Measurements from ENCODE around the gene IARS2.
"Not testable (repeated sequence)": the region's sequence is repeated elsewhere in the genome, so short reads cannot be mapped to it uniquely, and the experiment has no call there.

Gene IARS2

DNA sequence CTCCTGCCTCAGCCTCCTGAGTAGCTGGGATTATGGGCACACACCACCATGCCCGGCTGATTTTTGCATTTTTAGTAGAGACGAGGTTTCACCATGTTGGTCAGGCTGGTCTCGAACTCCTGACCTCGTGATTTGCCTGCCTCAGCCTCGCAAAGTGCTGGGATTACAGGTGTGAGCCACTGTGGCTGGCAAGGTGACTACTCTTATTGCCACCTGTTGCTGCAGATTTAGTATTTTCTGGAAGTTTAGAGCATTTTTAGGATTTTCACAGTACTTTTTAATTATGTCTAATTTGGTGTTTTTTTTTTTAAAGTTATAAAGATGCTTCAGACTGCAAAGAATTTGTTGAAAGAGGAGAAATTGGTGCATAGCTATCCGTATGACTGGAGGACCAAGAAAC, 16.5 kb downstream of the IARS2 start:
- FAIRE-seq; DNase-seq (ENCODE audit: extremely low spot score, insufficient read length, low read depth): not testable (repeated sequence)

DNA sequence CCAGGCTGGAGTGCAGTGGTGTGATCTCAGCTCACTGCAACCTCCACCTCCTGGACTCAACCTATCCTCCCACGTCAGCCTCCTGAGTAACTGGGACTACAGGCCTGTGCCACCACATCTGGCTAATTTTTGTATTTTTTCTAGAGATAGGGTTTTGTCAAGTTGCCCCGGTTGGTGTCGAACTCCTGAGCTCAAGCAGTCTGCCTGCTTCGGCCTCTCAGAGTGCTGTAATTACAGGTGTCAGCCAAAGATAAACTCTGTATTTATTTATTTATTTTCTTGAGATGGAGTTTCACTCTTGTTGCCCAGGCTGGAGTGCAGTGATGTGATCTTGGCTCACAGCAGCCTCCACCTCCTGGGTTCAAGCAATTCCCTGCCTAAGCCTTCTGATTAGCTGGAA, 18.7 kb downstream of the IARS2 start:
- DNase-seq (ENCODE audit: extremely low spot score, insufficient read length, low read depth); FAIRE-seq: not testable (repeated sequence)

DNA sequence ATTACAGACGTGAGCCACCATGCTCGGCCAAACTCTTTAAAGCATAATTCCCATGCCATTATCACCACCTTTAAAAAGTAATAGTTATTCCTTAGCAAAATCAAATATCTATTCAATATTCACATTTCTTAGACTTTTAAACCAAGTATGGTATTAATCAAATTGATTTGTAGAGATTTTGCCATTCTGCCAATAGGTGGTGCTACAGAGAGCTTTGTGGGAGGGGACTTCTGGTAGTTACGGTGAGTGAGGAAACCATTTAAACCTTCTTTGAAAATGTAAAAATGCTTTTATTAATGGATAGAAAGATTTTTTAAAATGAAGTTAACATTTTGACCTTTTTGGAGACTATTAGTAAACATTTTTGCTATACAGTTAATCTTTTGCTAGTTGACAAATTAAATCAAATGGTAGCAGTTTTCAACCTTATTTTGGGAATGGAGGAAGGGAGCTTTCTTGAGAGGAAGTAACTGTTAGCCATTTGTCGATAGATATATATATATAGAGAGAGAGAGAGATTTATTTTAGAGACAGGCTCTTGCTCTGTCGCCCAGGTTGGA, 19.3 kb downstream of the IARS2 start:
- DNase-seq (ENCODE audit: extremely low spot score, insufficient read length, low read depth) (no peak), FAIRE-seq (peak; percentile 63)

DNA sequence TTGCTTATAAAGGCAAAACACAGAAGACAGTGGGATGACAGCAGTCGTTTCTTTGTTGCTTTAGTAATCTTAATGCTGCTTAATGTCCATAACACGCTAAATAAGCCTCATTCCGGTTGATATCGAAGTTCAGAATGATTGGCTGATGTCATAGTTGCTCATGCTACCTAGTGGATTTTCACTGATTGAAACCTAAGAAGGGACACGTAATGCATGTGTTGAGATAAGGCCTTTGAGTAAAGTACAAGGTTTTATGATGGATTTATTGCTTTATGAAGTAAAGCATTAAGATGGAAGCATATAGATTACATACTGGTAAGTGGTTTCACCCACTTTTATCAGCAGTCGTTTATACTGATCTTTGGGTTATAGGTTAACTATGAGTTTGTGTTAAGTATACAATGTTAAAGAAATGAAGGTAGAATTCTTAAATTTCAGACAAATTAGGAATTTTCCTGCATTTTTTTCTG, 25.1 kb downstream of the IARS2 start:
- DNase-seq (ENCODE audit: extremely low spot score, insufficient read length, low read depth) (no peak), FAIRE-seq (no peak)

DNA sequence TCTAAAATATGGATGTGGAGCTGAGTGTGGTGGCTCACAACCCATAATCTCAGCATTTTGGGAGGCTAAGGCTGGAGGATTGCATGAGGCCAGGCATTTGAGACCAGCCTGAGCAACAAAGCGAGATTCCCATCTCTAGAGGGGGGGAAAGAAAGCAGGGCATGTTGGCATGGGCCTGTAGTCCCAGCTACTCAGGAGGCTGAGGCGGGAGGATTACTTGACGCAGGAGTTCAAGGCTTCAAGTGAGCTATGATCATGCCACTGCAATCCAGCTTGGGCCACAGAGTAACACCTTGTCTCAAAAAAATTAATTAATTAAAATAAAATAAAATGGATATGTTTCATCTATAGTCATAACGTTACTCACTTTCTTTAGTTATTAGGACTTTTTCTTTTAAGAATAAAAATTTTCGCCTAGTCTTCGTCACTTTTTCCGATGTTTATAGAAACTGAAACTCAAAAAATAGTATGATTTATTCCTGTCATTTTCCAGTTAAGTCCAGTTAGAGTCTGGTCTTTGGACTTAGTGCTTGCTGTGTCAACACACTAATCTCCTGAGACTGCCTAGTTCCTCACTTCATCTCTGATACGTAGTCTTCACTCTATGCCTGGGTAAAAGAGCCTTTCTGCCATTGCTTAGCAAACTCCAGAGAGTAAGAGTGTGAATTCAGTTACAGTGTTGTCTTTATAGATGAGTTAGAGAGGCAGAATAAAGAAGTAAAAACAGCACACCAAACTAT, 28.0 kb downstream of the IARS2 start:
- no peak for DNase-seq (ENCODE audit: extremely low spot score, insufficient read length, low read depth)
- FAIRE-seq, result no peak

DNA sequence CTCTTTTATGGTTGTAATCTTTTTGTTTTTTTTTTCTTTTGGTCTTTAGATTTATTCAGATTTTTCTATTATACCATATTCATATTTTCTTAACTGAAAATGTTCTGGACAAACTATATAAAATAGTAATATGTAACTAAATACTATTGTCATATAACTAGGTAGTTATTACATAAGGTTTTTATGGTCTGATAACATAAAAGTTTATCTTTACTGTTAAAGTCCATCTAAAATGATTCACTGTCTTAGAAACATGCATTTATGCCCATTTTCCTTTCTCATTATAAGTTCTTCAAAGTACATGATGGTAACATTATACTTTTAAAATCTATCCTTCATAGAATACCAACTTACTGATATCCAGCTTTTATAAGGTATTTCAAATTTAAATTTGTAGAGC, 29.1 kb downstream of the IARS2 start:
- FAIRE-seq, result no peak
- DNase-seq (ENCODE audit: extremely low spot score, insufficient read length, low read depth), result no peak

DNA sequence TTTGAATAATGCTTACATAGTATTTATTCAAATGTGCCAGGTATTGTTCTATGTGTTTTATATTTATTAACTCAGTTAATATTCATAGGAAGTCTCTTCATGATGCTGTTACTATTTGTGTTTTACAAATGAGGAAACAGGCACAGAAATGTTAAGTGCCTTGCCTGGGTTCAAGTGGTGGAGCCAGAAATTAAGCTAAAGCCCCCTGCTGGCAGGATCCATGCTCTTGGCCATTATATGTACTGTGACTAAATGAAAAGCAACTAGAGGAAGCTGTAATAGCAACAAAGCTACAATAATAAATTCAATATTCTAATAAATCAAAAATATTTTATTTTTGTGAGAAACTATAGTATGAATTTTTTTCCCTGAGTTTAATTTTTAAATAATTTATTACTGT, 30.0 kb downstream of the IARS2 start:
- FAIRE-seq, result no peak

DNA sequence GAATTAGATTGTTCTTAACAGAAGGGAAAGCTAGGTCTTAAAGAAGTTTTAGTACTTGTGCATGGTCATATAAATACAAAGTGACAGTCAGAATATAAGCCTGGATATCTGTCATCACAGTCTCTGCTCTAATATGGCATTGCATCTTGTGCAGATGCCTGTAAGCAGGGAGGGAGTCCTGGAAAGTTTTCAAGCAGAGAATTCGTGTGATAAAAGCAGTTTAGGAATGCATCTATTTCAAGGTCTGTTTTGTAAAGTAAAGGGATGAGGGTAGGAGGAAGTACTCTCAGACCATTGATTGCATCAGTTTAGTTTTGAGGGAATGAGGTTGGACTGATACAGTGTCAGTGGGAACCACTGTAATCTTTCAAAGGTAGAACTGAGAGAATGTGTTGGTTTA, 30.6 kb downstream of the IARS2 start:
- FAIRE-seq (no peak), DNase-seq (ENCODE audit: extremely low spot score, insufficient read length, low read depth) (no peak)

More for the DNA sequence above, 30.0 kb downstream of the IARS2 start:
- DNase-seq (ENCODE audit: extremely low spot score, insufficient read length, low read depth), result no peak

DNA sequence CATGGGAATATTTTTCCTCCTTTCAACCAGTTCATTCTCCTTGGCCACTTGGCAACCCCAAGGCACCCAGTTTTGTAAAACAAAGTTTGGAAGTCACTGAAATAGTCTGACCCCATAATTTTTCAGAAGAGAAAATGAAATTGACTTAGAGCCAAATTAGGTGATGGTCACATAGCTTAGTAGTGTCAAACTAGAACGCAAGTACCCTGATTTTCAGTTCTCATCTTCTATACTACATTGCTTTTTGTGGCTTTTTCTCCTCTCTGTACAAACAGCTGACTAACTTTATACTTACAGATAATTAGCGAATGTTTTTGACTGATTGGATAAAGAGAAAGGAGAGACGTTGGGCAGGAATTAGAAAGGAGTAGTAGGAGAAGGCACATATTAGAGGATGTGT, 33.1 kb downstream of the IARS2 start:
- no peak for DNase-seq (ENCODE audit: extremely low spot score, insufficient read length, low read depth)
- no peak for FAIRE-seq

DNA sequence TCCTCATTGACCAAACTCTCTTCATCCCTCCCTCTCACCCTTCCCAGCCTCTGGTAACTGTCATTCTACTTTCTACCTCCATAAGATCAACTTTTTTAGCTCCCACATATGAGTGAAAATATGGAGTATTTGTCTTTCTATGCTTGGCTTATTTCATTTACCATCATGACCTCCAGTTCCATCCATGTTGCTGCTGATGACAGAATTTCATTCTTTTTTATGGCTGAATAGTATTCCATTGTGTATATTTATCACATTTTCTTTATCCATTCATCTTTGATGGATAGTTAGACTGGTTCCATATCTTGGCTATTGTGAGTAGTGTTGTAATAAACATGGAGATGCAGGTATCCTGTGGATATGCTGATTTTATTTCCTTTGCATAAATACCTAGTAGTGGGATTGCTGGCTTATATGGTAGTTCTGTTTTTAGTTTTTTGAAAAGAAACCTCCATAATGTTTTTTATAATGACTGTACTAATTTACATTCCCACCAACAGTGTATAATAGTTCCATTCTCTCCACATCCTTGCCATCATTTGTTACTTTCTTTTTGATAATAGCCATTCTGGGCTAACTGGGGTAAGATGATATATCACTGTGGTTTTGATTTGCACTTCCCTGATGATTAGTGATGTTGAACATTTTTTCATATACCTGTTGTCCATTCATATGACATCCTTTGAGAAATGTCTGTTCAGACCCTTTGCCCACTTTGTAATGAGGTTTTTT, 35.7 kb downstream of the IARS2 start:
- no peak for FAIRE-seq

DNA sequence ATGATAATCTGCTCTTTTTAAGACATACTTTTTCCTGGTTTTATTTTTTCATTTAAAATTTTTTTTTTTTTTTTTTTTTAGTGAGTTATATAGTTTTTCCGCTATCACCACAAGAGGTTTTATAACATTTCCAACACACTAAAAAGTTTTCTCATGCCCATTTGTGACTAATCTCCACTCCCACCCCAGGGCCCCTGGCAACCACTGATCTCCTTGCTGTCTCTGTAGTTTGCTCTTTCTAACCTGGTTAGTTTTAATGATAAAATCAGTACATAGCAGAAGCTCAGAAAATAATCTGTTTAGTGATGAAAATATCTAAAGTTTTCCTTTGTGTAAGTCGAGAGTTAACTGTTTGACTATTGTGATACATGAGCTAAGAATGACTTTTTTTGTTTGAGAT, 41.8 kb downstream of the IARS2 start:
- FAIRE-seq, result no peak

More for the DNA sequence above, 35.7 kb downstream of the IARS2 start:
- DNase-seq (ENCODE audit: extremely low spot score, insufficient read length, low read depth), result no peak

DNA sequence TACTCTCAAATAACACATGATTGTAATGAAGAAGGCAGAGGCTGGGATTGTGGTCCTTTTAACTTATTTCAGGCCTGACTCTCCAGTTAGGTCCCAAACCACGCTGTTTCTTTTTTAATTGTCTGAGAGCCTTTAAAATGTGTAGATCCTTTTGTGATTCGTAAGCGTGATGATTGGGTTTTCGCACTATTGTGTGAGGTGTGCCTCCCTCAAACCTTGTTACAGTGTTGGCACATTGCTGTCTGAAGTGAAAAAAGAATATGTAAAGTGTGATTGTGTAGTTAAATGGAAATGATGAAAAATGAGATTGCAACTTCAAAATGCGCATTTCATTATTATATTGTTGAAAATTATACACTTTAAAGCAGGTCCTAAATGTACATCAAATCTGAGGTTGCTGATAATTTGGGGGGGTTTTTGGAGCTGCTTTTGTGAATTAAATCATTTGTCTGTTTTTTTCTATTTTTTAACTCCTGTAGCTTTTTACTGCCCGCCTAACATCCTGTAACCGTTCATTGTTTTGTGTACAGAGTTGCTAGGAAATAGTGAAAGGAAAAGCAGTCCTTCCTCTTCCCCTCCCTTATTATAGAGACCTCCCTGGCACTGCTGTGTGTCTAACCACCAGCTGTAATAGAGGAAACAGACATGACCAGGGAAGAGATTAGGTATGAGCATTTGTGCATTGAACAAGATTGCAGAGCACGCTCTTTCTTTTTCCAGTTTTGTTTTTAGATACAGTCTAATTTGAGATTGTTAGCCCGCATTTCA, 43.3 kb downstream of the IARS2 start:
- FAIRE-seq, result no peak

More for the DNA sequence above, 41.8 kb downstream of the IARS2 start:
- no peak for DNase-seq (ENCODE audit: extremely low spot score, insufficient read length, low read depth)

DNA sequence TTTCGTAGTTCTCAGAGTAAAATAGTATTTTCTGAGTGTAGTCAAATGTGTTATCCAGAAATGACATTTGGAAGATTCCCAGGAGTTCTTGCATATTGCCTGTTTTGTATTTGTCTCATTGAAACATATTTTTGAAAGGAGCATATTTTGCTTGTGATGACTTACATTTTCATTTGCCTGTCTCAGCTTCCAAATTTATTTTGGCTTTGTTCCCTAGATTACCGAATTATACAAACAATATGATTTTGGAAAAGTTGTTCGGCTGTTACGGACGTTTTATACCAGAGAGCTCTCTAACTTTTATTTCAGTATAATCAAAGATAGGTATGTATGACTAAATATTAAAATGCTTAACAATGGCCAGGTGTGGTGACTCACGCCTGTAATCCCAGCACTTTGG, 46.0 kb downstream of the IARS2 start:
- FAIRE-seq (no peak), DNase-seq (ENCODE audit: extremely low spot score, insufficient read length, low read depth) (no peak)

More for the DNA sequence above, 43.3 kb downstream of the IARS2 start:
- DNase-seq (ENCODE audit: extremely low spot score, insufficient read length, low read depth), result no peak

DNA sequence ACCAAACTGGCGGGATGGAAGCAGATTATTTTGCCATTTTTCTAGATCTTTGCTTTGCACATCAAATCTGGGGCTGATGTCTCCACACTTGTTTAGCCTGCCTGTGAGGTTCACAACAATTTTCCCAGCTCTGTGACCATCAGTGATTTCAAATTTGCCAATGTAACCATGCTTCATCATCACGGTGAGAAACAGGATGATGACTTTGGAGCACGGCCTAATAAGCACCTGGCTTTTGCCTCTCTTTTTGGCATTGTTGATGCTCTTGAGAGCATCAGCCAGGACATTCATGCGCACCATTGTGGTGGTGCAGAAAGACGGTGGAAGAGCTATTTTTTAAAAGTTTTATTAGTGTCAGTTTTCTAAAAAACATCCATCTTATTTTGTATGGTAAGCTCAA, 50.1 kb downstream of the IARS2 start:
- no peak for FAIRE-seq
- no peak for DNase-seq (ENCODE audit: extremely low spot score, insufficient read length, low read depth)

DNA sequence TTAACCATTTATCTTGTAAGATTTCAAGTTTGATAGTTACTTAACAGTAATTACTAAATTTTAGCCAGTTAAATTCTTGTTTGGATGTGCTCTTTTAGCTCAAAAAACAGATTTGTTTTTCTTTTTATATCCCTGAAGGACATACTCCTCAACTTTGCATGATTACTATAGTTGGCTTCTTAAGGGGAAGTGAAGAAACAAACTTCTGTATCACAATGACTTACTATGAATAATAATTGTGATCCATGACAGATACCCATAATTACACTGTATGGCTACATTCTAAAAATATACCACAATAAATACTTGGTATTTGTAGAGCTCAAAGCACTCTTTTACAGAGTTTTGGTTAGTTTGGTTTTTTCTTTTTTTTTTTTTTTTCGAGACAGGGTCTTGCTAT, 55.8 kb downstream of the IARS2 start:
- FAIRE-seq, result no peak
- DNase-seq (ENCODE audit: extremely low spot score, insufficient read length, low read depth), result no peak

DNA sequence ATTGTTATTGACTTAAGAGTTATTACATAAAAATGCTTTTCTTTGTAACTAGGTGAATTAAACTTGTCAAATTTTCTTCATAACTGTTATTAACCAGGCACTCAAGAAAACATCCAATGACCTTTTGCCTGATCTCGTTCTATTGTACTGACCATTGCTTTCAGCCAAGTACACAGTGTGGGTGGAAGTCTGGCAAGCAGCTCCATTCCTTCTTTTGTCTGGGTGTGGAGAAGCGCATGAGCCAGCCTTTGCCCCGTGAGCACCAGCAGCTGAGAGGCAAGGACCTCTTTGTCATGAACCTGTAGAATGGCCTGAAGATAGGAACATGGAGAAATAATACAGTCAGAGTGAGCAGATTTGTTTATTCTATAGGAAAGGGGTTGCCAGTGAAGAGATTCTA, 57.5 kb downstream of the IARS2 start:
- no peak for DNase-seq (ENCODE audit: extremely low spot score, insufficient read length, low read depth)

DNA sequence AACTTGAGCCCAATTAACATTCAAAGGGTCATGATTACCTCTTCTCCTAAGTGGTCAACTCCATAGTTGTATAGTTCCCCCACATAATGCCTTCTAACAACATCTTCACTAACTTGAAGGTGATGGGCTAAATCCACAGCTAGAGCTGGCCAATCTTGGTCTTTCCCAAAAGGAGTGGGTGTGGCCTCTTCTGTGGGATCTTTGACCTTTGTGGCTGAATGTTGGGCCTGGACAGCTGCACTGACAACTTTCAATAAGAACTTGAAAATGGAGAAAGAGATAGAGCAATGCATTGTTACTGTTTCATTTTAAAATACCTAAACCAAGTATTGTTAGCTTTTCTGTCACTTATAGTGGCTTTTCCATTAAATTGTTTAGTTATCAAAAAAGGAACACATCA, 59.2 kb downstream of the IARS2 start:
- no peak for DNase-seq (ENCODE audit: extremely low spot score, insufficient read length, low read depth)

More for the DNA sequence above, 57.5 kb downstream of the IARS2 start:
- FAIRE-seq, result no peak

DNA sequence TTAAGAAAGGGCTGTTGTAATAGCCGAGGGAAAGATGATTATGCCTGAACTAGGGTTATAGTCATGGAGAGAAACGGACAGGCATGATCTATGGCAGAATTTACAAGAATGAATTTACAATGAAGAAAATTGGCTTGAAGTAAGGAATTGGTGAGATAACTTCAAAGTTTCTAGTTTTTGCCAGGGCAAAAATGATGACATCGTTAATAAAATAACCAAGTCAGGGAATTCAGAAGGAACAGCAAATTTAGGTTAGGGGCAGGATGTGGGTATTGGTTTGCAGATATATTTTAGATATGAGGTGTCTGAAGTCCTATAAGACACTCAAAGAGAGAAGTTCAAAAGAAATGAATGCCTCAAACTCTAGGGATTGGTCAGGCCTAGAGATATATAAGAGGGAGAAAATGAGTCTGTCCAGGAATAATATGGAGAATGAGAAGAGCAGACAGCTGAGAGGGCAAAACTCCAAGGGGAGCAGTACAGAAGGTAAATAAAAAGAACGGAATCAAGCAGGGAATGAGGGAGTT, 62.8 kb downstream of the IARS2 start:
- FAIRE-seq, result no peak
- no peak for DNase-seq (ENCODE audit: extremely low spot score, insufficient read length, low read depth)

More for the DNA sequence above, 59.2 kb downstream of the IARS2 start:
- no peak for FAIRE-seq

DNA sequence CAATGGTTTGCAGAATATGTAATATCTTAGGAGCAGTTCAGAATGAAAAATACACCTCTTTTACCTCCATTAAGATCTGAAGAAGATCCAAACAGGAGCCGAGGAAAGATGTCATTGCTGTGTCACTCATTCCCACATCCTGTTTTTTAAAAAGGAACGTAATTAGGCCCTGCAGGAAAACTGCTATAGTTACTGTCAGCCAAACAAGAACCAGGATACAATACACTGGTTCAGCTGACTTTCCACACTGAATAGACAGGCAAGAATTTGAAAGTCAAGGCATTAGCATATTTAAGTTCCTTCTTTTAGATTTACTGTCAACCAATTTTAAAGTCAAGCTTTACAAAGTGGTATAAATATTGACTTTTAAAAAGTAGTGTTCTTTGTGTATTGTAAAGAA, 63.8 kb downstream of the IARS2 start:
- FAIRE-seq, result no peak

DNA sequence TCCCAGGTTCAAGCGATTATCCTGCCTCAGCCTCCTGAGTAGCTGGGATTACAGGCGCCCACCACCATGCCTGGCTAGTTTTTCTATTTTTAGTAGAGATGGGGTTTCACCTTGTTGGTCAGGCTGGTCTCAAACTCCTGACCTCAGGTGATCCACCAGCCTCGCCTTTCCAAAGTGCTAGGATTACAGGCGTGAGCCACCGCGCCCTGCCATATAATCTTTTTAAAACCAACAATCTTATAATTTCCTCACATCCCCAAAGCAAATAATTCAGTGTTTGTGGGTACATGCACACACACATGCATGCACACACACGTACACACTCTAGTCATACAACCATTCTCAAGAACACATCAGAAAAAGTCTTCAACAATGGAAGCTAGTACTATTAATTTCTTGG, 64.6 kb downstream of the IARS2 start:
- not testable (repeated sequence) for FAIRE-seq; DNase-seq (ENCODE audit: extremely low spot score, insufficient read length, low read depth)

More for the DNA sequence above, 63.8 kb downstream of the IARS2 start:
- no peak for DNase-seq (ENCODE audit: extremely low spot score, insufficient read length, low read depth)
